PFSK-1 (cell line): ENCODE measurements around the gene OPCML.

Experiments used
- FOXP2 ChIP-seq: optimal IDR thresholded peaks from 2 replicates; pipeline ENCODE3; 2011; ENCODE audit warnings: borderline replicate concordance, control low read depth, inconsistent platforms; ENCODE audit not compliant: insufficient read depth; ENCODE audit errors: extremely low read length, extremely low read depth
- POLR2AphosphoS5 ChIP-seq: IDR thresholded peaks from 2 replicates; pipeline ENCODE4 v1.6.1; 2012; ENCODE audit warnings: low read depth, mild to moderate bottlenecking, control low read depth, low read length, moderate library complexity
- REST ChIP-seq, 2 experiments: IDR thresholded peaks; 2 replicates each; pipeline versions ENCODE4 v1.6.1 to v1.8.0; 2011 to 2012; ENCODE audit warnings: low read depth in 2 of 2, low read length in 2 of 2, control low read depth in 1 of 2, inconsistent platforms in 1 of 2, mild to moderate bottlenecking in 1 of 2, moderate library complexity in 1 of 2; ENCODE audit not compliant: insufficient read depth in 1 of 2
- SIN3A ChIP-seq: IDR thresholded peaks from 2 replicates; pipeline ENCODE4 v1.6.1; 2012; ENCODE audit warnings: mild to moderate bottlenecking, low read length, moderate library complexity, borderline replicate concordance; ENCODE audit not compliant: insufficient read depth
- TAF1 ChIP-seq: IDR thresholded peaks from 2 replicates; pipeline ENCODE4 v1.6.1; 2012; ENCODE audit warnings: low read length, control low read depth, borderline replicate concordance; ENCODE audit not compliant: insufficient read depth

The OPCML gene

GRCh38 chr11:132716037-132716436, 816.3 kb downstream of the OPCML start:
- TF ChIP-seq REST (IDR thresholded peaks at IDR 0.05; ENCODE audit: insufficient read depth in 1 of 2, low read depth in 2 of 2, low read length in 2 of 2) (no peak), TAF1 (no peak), POLR2AphosphoS5 (no peak), FOXP2 (no peak), SIN3A (no peak)

- TF ChIP-seq TAF1 (no peak), FOXP2 (no peak), POLR2AphosphoS5 (no peak), REST (IDR thresholded peaks at IDR 0.05; ENCODE audit: insufficient read depth in 1 of 2, low read depth in 2 of 2, low read length in 2 of 2) (no peak), SIN3A (no peak)
Observed at GRCh38 chr11:132714859-132715440, 817.4 kb downstream of the OPCML start.

- TF ChIP-seq TAF1 (no peak), SIN3A (no peak), POLR2AphosphoS5 (no peak), FOXP2 (no peak), REST (IDR thresholded peaks at IDR 0.05; ENCODE audit: insufficient read depth in 1 of 2, low read depth in 2 of 2, low read length in 2 of 2) (no peak)
Observed at GRCh38 chr11:132712466-132712865, 819.8 kb downstream of the OPCML start.

- TF ChIP-seq SIN3A = no peak
- no peak for TF ChIP-seq POLR2AphosphoS5
- TF ChIP-seq TAF1 = no peak
- TF ChIP-seq REST (IDR thresholded peaks at IDR 0.05; ENCODE audit: insufficient read depth in 1 of 2, low read depth in 2 of 2, low read length in 2 of 2) = no peak
- TF ChIP-seq FOXP2 = no peak
Observed at GRCh38 chr11:132704781-132705375, 827.4 kb downstream of the OPCML start.

- TF ChIP-seq TAF1 (no peak), FOXP2 (no peak), REST (IDR thresholded peaks at IDR 0.05; ENCODE audit: insufficient read depth in 1 of 2, low read depth in 2 of 2, low read length in 2 of 2) (no peak), POLR2AphosphoS5 (no peak), SIN3A (no peak)
Observed at GRCh38 chr11:132692891-132693290, 839.4 kb downstream of the OPCML start.
